T47D (cell line): Measurements from ENCODE around the gene ABCG1.
A peak's percentile ranks its signal among the peaks of the same experiment; 100 is the strongest.

Experiments
- DNase-seq, 2 experiments: peaks; one replicate each; pipeline versions ENCODE4 v3.0.0 to v3.0.0-alpha.2; 2011 to 2012; ENCODE audit warnings: low read depth in 1 of 2, low spot score in 1 of 2
- JUND ChIP-seq: IDR thresholded peaks from 2 replicates; pipeline ENCODE4 v1.6.1; 2012; ENCODE audit warnings: low read depth
- in situ Hi-C: cut with HindIII; loops from 2 replicates; pipeline ENCODE4 v1.10.0; 2016; ENCODE audit warnings: low sequenced_read_pairs, low pct_unique_long_range_greater_than_20kb

The ABCG1 gene

DNA sequence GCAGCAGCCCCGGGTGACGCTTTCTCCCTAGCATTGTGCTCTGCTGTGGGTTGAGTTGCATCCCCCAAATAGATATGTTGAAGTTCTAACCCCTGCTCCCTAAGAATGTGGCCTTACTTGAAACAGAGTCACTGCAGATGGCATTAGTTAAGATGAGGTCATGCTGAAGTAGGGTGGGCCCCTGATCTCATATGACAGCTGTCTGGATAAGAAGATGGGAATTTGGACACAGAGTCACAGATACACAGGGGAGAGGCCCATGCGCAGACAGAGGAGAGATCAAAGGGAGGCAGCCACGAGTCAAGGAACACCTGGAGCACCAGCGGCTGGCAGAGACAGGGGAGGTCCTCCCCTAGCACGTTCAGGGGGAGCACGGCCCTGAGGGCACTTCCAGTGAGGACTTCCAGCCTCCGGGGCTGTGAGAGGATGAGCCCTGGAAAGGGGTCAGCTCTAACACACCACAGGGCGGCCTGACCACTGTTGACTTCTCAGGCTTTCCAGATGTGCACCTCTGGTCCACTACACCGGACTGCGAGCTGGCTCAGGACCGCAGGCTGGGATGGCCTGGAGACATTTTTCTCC is 46.4 kb downstream of the ABCG1 start:
- TF ChIP-seq JUND = no peak
- in situ Hi-C loops = no loop called here
- no peak for DNase-seq

DNA sequence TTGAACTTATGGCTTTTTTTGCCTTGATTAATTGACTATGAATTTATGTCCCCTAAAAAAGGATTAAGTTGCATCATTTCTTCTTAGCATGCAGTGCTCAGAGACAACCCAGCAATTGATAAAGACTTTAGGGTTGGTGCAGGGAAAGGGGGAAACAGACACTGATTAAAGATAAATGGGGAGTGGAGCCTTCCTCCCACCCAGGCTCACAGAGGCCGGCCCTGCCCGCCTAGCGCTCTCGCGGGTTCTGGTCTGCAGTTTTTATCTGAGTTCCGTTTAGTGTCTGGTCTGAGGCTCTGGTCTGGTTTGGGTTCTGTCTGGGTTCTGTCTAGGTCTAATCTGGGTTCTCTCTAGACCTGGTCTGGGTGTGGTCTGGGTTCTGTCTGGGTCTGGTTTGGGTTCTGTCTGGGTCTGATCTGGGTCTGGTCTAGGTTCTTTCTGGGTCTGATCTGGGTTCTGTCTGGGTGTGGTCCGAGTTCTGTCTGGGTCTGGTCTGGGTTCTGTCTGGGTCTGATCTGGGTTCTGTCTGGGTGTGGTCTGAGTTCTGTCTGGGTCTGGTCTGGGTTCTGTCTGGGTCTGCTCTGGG is 48.1 kb downstream of the ABCG1 start:
- in situ Hi-C loops = no loop called here

DNA sequence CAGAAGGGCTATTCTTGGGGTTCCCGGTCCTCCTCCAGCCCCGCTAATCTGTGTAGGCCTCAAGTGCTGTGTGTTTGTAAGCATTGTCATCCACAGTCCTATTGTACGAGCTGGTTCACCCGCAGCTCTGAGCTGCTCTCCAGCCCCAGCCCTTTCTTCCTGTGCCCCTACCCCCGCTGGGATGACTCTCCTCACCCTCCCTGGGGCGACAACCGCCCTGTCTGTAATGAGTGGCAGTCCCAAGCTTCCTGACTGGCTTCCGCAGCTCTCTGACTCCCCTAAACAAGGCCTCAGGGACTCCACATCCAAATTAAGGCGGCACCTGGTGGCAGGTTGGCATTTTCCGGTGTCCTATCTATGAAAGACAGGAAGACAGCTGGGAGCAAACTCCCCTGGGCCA is 50.4 kb downstream of the ABCG1 start:
- in situ Hi-C loops = no loop called here
- no peak for TF ChIP-seq JUND
- peak in 1 of 2 experiments; percentile 50 for DNase-seq

More for the DNA sequence above, 48.1 kb downstream of the ABCG1 start:
- no peak for DNase-seq
- TF ChIP-seq JUND = no peak

DNA sequence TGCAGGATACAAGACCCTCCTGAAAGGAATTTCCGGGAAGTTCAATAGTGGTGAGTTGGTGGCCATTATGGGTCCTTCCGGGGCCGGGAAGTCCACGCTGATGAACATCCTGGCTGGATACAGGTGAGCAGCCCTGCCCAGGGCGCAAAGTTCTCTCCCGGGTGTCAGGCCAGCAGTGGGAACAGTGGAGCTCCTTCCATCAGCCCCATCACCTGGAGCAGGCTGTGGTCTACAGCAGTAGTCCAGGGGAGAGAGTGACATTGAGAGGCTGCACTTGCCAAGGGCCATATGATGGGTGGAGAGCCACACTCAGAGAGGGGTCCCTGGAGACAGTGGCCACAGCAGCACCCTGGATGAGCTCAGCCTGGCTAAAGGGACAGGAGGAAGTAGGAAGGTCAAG is 52.1 kb downstream of the ABCG1 start:
- in situ Hi-C loops = no loop called here
- TF ChIP-seq JUND = no peak
- no peak for DNase-seq

DNA sequence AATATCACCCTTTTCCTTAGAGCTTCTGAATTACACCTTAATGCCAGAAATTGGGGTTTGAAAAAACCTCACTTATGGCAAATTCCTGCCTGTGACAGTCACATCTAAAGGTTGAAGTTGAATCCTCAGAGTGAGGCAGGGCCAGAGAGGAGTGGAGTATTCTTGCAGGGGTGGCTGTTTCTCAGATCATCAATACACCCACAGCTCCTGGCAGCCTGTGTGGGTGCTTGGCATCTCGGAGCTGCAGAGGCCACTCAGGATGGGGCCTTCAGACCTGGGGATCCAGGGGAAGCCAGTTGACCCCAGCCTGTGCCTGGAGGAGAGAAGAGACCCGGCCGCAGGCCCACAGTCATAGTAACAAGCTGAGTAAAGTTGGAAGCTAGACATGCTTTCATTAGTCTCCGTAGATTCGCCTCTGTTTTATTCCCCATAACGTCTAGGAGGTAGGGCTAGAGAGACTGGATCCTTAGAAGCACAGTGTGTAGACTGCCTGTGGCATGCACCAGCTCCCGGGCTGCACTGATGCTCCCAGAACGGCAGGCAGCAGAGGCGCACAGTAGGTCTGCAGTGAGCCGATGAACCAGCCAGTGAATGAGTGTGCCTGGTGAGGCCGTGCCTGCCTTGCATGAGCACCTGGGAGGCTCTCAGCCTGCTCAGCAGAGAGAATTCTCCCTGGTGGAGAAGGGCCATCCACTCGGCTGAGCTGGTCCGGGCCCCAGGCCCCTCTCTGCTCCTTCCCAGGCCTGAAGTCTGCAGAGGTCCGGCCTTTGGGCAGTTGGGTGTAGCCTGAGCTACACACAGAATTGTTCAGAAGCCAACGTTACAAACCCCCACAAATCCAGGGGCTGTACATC is 53.4 kb downstream of the ABCG1 start:
- no peak for TF ChIP-seq JUND
- in situ Hi-C loops = no loop called here
- DNase-seq = no peak

DNA sequence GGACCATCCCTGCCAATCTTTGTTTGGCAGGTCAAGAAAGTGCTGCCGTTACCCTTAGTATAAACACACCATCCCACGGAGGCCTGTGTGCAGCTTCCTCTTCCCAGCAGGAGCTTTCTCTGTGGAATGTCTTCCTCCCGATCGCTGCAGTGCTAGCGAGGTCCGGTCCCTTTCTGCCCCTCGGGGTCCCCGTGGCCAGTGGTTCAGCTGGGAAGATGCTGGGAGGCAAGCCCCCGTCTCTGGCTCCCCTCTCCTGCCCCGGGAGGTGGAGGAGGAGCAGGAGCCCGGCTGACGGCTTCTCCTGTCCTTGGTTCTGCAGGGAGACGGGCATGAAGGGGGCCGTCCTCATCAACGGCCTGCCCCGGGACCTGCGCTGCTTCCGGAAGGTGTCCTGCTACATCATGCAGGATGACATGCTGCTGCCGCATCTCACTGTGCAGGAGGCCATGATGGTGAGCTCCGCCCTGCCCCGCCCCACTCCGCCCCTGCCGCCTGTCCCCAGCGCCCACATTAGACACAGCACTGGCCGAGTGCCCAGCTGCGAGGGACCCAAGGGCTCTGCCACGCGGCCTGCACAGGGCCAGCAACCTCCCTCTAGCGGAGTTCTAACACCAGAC is 54.2 kb downstream of the ABCG1 start:
- no peak for TF ChIP-seq JUND

DNA sequence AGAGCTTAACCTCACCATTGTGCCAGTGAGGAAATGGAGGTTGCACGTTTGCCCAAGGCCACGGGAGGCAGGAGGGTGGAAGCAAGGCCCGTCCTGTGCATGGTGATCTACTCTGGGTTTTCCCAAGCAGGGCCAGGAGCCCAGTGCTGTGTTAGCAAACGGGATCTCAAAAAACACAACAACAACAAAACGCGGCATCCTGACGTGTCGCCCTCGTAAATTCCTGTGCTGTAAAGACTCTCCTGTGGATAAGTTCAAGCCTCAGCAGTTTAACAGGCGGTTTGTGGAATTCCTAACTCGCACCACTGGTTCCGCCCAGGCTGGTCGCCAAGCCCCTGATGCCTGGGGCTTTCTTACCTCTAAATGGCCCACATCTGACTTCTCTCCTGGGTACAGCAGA is 57.1 kb downstream of the ABCG1 start:
- TF ChIP-seq JUND = no peak
- DNase-seq = peak in 1 of 2 experiments; percentile 53
- in situ Hi-C loops = no loop called here

More for the DNA sequence above, 54.2 kb downstream of the ABCG1 start:
- DNase-seq = no peak
- in situ Hi-C loops = no loop called here

DNA sequence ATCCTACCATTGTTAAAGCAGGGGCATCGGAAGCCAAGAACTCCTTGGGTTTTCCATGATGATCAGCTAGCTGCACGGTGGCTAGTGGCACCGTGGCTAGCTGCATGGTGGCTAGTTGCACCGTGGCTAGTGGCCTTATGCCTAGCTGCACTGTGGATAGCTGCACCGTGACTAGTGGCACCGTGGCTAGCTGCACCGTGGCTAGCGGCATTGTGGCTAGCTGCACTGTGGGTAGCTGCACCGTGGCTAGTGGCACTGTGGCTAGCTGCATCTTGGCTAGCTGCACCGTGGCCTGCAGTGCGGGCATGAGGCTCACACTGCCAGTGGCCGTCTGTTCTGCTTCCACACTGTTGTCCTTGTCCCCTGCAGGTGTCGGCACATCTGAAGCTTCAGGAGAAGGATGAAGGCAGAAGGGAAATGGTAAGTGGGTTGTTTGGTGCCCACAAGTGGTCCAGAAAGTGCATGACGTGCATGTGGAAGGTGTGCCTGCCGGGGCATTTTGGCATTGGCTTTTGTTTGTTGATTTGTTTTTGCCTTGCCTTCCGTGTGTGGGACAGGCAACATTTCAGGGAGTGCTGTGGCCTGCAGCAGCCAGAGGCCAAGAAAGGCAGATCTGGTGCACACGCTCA is 57.7 kb downstream of the ABCG1 start:
- in situ Hi-C loops = no loop called here
- DNase-seq = peak in 1 of 2 experiments; percentile 56
- no peak for TF ChIP-seq JUND

DNA sequence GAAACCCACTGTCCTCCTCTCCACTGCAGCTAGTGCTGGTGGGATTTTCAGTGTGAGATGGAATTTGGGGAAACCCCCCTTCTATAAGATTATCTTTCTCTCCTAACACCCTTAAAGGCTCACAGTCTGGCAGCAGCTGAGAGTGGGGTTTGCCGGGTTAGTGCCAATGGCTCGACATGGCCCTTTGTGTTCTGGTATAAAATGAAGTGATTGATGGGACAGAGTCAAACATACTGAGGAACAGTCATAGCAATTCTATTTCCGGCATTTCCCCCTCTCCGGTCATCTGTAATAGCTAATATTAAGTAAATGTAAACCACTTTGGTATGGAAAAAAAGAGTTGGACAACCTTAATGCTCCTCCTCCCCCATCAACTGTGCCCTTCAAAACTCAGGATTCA is 58.7 kb downstream of the ABCG1 start:
- in situ Hi-C loops = no loop called here
- no peak for DNase-seq
- TF ChIP-seq JUND = no peak

DNA sequence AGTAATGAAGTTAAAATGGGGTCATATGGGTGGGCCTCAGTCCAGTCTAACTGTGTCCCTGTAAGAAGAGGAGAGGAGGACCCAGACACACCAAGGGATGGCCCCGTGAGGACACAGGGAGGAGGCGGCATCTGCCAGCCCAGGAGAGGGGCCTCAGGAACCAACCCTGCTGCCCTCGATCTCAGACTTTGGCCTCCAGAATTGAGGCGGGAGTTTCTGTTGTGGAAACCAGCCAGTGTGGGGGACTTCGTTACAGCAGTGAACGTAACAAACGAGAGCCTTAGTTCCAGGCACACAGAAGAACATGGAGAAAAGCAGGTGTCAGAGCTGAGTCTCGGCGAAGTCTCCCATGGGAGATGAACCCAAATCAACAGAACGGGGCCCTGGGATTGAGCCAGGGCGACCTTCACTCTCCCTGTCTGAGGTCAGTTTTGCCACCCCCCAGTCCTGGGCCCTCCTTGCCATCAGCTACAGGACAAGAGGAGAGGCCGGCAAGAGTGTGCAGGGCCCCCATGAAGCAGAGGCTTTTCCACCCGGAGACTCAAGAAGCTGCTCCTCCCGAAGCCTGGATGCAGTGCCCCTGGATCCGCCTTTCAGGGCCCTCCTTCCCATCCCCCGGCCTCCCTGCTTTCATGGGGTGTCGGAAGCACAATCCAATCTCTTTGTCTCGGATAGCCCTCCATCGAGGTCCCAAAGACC is 59.7 kb downstream of the ABCG1 start:
- in situ Hi-C loops = no loop called here
- no peak for DNase-seq
- TF ChIP-seq JUND = no peak

DNA sequence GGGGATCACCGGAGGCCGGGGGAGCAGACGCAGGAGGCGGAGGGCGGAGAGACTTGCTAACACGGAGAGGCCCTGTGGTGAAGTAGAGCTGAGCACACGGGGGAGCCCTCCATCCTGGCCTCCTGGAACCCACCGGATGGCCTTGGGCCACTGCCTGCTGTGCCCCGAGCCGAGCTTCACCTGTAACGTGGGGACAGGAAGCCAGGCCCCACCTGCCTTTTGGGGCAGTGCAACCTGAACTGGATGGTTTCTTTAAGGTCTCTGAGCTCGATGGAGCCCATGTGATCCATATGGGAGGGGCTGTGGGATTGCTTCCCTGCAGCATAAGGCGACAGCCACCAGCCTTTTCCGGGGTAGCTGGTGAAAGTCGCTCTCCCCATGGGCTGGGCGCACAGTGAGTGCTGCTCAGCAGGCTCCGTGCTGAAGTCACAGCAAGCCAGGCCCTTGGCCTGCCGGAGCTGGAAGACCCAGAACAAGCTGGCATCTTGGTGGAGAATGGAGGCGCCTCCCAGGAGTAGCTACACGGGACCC is 60.5 kb downstream of the ABCG1 start:
- TF ChIP-seq JUND = no peak
- in situ Hi-C loops = no loop called here
- DNase-seq = no peak

DNA sequence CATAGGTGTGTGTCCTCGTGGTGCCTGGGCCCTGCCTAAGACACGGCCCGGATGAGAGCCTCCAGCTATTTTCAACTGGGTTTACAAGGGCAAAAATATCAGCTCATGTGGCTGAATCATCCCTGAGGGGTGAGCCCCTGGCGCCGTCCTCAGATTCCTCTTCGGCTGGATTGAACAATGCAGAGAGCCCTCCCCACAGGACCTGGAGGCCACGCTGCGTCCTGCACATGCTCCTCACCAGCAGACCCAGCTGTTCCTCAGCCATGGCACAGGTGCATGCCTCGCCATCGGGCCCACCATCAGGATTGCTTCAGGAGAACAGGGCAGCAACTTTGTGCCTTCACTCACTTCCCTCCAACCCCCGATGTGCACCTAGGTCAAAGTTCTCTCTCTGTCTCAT is 60.9 kb downstream of the ABCG1 start:
- no peak for TF ChIP-seq JUND
- no peak for DNase-seq
- in situ Hi-C loops = no loop called here
